ES-I3 (cell line): Measurements from ENCODE around the gene UMAD1.

Experiments used
- H3K36me3 ChIP-seq: 2 replicates; pipeline ENCODE4 v1.6.1; 2013; ENCODE audit warnings: mild to moderate bottlenecking, low read length, control low read depth, moderate library complexity; ENCODE audit not compliant: insufficient read depth
- H3K4me1 ChIP-seq: 2 replicates; pipeline ENCODE4 v1.6.1; 2013; ENCODE audit warnings: mild to moderate bottlenecking, control low read depth, low read length; ENCODE audit not compliant: insufficient read depth
- H3K9ac ChIP-seq: 2 replicates; pipeline ENCODE4 v1.6.1; 2013; ENCODE audit warnings: low read depth, mild to moderate bottlenecking, low read length, moderate library complexity
- H3K9me3 ChIP-seq: 2 replicates; pipeline ENCODE4 v1.6.1; 2013; ENCODE audit warnings: mild to moderate bottlenecking, low read length, moderate library complexity; ENCODE audit not compliant: control insufficient read depth, insufficient read depth

UMAD1 gene

GRCh38 chr7:7765422-7765821 is 124.9 kb downstream of the UMAD1 start:
- Histone ChIP-seq H3K36me3 (no peaks in the 10 kb centered on the region), H3K9me3 (no peaks in the 10 kb centered on the region), H3K4me1 (peaks cover 12% of the 10 kb centered on the region), H3K9ac (no peak overlapping the region)

GRCh38 chr7:7766671-7767070 is 126.1 kb downstream of the UMAD1 start:
- no peak overlapping the region for H3K9ac ChIP-seq
- no peaks in the 10 kb centered on the region for H3K9me3 ChIP-seq
- no peaks in the 10 kb centered on the region for H3K36me3 ChIP-seq
- H3K4me1 ChIP-seq: peaks cover 12% of the 10 kb centered on the region

GRCh38 chr7:7768977-7769709 is 128.6 kb downstream of the UMAD1 start:
- Histone ChIP-seq H3K36me3 (no peaks in the 10 kb centered on the region), H3K9me3 (no peaks in the 10 kb centered on the region), H3K4me1 (peaks cover 25% of the 10 kb centered on the region), H3K9ac (no peak overlapping the region)

GRCh38 chr7:7769710-7770627 is 129.4 kb downstream of the UMAD1 start:
- Histone ChIP-seq H3K9me3 (no peaks in the 10 kb centered on the region), H3K36me3 (no peaks in the 10 kb centered on the region), H3K4me1 (peaks cover 25% of the 10 kb centered on the region), H3K9ac (no peak overlapping the region)

GRCh38 chr7:7771452-7771851 is 130.9 kb downstream of the UMAD1 start:
- H3K9me3 ChIP-seq: no peaks in the 10 kb centered on the region
- H3K36me3 ChIP-seq: no peaks in the 10 kb centered on the region
- H3K4me1 ChIP-seq: peaks cover 25% of the 10 kb centered on the region
- no peak overlapping the region for H3K9ac ChIP-seq

GRCh38 chr7:7772397-7772821 is 131.9 kb downstream of the UMAD1 start:
- Histone ChIP-seq H3K9me3 (no peaks in the 10 kb centered on the region), H3K9ac (no peak overlapping the region), H3K4me1 (peaks cover 25% of the 10 kb centered on the region), H3K36me3 (no peaks in the 10 kb centered on the region)

- H3K4me1 ChIP-seq: peaks cover 25% of the 10 kb centered on the region
- H3K36me3 ChIP-seq: no peaks in the 10 kb centered on the region
- H3K9me3 ChIP-seq: no peaks in the 10 kb centered on the region
- H3K9ac ChIP-seq: no peak overlapping the region
Observed at GRCh38 chr7:7773334-7774309, 133.1 kb downstream of the UMAD1 start.

- H3K9ac ChIP-seq: no peak overlapping the region
- H3K4me1 ChIP-seq: 0 out of 2 replicates have a peak, but pooled peaks cover 3% of the 10 kb centered on the region
- H3K36me3 ChIP-seq: no peaks in the 10 kb centered on the region
- H3K9me3 ChIP-seq: no peaks in the 10 kb centered on the region
Observed at GRCh38 chr7:7779888-7780287, 139.3 kb downstream of the UMAD1 start.

GRCh38 chr7:7783001-7783400 is 142.4 kb downstream of the UMAD1 start:
- H3K36me3 ChIP-seq: no peaks in the 10 kb centered on the region; the same call in 1 of the 2 replicates

GRCh38 chr7:7785344-7785973 is 144.9 kb downstream of the UMAD1 start:
- no peak overlapping the region for H3K9ac ChIP-seq
- H3K36me3 ChIP-seq: no peaks in the 10 kb centered on the region; the same call in 1 of the 2 replicates
- 0 out of 2 replicates have a peak, but pooled peaks cover 9% of the 10 kb centered on the region for H3K4me1 ChIP-seq
- no peaks in the 10 kb centered on the region for H3K9me3 ChIP-seq

More at GRCh38 chr7:7783001-7783400, 142.4 kb downstream of the UMAD1 start:
- Histone ChIP-seq H3K4me1 (0 out of 2 replicates have a peak, but pooled peaks cover 6% of the 10 kb centered on the region), H3K9me3 (no peaks in the 10 kb centered on the region), H3K9ac (no peak overlapping the region)

- Histone ChIP-seq H3K4me1 (peaks cover 13% of the 10 kb centered on the region; the same call in 1 of the 2 replicates), H3K9me3 (no peaks in the 10 kb centered on the region), H3K9ac (no peak overlapping the region), H3K36me3 (no peaks in the 10 kb centered on the region; the same call in 1 of the 2 replicates)
Observed at GRCh38 chr7:7786595-7786994, 146.0 kb downstream of the UMAD1 start.

- Histone ChIP-seq H3K9me3 (no peaks in the 10 kb centered on the region), H3K36me3 (peaks cover 4% of the 10 kb centered on the region; the same call in 1 of the 2 replicates), H3K4me1 (peaks cover 37% of the 10 kb centered on the region), H3K9ac (no peak overlapping the region)
Observed at GRCh38 chr7:7789551-7789988, 149.0 kb downstream of the UMAD1 start.

- peaks cover 4% of the 10 kb centered on the region; the same call in 1 of the 2 replicates for H3K36me3 ChIP-seq
- peaks cover 43% of the 10 kb centered on the region for H3K4me1 ChIP-seq
- no peak overlapping the region for H3K9ac ChIP-seq
- H3K9me3 ChIP-seq: no peaks in the 10 kb centered on the region
Observed at GRCh38 chr7:7790041-7790741, 149.6 kb downstream of the UMAD1 start.
